HEK293T (cell line): ENCODE results near the gene TFEB.

ENCODE experiments used
- CTCF ChIA-PET: fragments of 350-600 bp; formaldehyde crosslinking; extraction: SDS; loops from one replicate; lab custom pipeline; 2021; ENCODE audit warnings: antibody characterized with exemption, inconsistent platforms; lab: Yijun Ruan, JAX
- POLR2A ChIA-PET: fragments of 350-600 bp; formaldehyde crosslinking; extraction: SDS; loops from one replicate; lab custom pipeline; 2020; ENCODE audit warnings: antibody characterized with exemption, inconsistent platforms; lab: Yijun Ruan, JAX
- DNase-seq: peaks from one replicate; pipeline ENCODE4 v3.0.0; 2012; ENCODE audit warnings: mixed read lengths; ENCODE audit errors: extremely low spot score
- ARNT ChIP-seq: fragments of 450-650 bp; IDR thresholded peaks from 2 replicates; pipeline ENCODE4 v1.6.1; 2017; ENCODE audit warnings: mild to moderate bottlenecking
- BHLHE40 ChIP-seq: fragments of 450-650 bp; IDR thresholded peaks from 2 replicates; pipeline ENCODE4 v1.6.1; 2016; ENCODE audit warnings: mild to moderate bottlenecking, moderate library complexity, borderline replicate concordance
- CTBP1 ChIP-seq: fragments of 450-650 bp; IDR thresholded peaks from 2 replicates; pipeline ENCODE4 v1.6.1; 2016; ENCODE audit warnings: borderline replicate concordance
- ELF4 ChIP-seq: fragments of 450-650 bp; IDR thresholded peaks from 2 replicates; pipeline ENCODE4 v1.6.1; 2017; ENCODE audit warnings: antibody characterized with exemption
- FOXA1 ChIP-seq: fragments of 450-650 bp; IDR thresholded peaks from 2 replicates; pipeline ENCODE4 v1.6.1; 2016; ENCODE audit warnings: mild to moderate bottlenecking
- FOXK2 ChIP-seq: fragments of 450-650 bp; IDR thresholded peaks from 2 replicates; pipeline ENCODE4 v1.6.1; 2016; ENCODE audit warnings: mild to moderate bottlenecking
- FOXM1 ChIP-seq: fragments of 450-650 bp; IDR thresholded peaks from 2 replicates; pipeline ENCODE4 v1.6.1; 2017; ENCODE audit warnings: mild to moderate bottlenecking, borderline replicate concordance
- HDGF ChIP-seq: fragments of 450-650 bp; IDR thresholded peaks from 2 replicates; pipeline ENCODE4 v1.6.1; 2017; ENCODE audit warnings: antibody characterized with exemption, borderline replicate concordance
- L3MBTL2 ChIP-seq: fragments of 450-650 bp; conservative IDR thresholded peaks from 2 replicates; pipeline ENCODE4 v1.6.1; 2016; ENCODE audit warnings: mild to moderate bottlenecking
- LEF1 ChIP-seq: fragments of 450-650 bp; IDR thresholded peaks from 2 replicates; pipeline ENCODE4 v1.6.1; 2017; ENCODE audit warnings: mild to moderate bottlenecking, borderline replicate concordance
- NFRKB ChIP-seq: fragments of 450-650 bp; IDR thresholded peaks from 2 replicates; pipeline ENCODE4 v1.6.1; 2016; ENCODE audit warnings: mild to moderate bottlenecking, moderate library complexity
- SP1 ChIP-seq: fragments of 450-650 bp; IDR thresholded peaks from 2 replicates; pipeline ENCODE4 v1.6.1; 2017
- SUZ12 ChIP-seq: fragments of 450-650 bp; IDR thresholded peaks from 2 replicates; pipeline ENCODE4 v1.6.1; 2016; ENCODE audit warnings: mild to moderate bottlenecking
- TARDBP ChIP-seq: fragments of 450-650 bp; IDR thresholded peaks from 2 replicates; pipeline ENCODE4 v1.6.1; 2016
- ZNF384 ChIP-seq: fragments of 450-650 bp; IDR thresholded peaks from 2 replicates; pipeline ENCODE4 v1.6.1; 2016
- TF ChIP-seq, protein P1 (sequence below): fragments of 450-650 bp; IDR thresholded peaks from 2 replicates; pipeline ENCODE4 v1.6.1; 2016

Gene TFEB

DNA sequence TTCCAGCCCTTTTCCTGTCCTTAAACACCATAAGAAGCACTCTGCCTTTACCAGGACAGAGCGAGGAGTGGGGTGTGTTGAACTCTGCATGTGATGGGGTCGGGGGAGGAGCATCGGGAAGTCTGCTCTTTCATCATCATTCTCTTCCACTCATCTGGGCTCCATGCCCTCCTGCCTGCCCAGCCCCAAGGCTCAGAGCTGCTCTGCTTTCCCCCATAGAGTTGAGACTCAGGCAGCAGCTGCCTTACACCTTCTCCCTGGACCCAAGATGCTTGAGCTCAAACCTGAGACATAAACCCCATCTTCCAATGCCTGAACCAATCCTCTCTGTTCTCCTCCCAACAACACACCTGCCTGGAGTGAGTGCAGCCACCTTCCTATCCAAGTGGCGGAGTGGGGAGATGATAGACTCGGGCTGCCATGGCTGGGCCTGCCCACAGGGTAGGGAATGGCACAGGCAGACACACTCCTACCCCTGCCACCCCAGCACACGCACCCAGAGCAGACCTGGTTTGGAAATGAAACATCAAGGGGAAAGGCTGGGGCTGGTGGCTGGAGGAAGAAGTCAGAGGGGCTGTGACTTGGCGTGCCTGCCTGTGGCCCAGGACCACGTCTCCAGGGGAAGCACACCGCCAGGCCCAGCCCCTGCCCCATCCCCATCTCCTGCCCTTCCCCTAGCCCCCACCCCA lies 28.4 kb downstream of the TFEB start:
- POLR2A ChIA-PET: no interaction called here
- no peak for DNase-seq
- TF ChIP-seq FOXM1 (no peak), ZNF384 (no peak), BHLHE40 (no peak), HDGF (no peak), FOXK2 (no peak)
- CTCF ChIA-PET: interaction anchor here (0.7 to 1.9 kb wide), 5 partner anchors 9 to 69 kb away, joined by 3 to 7 read pairs (median 3); no protein-coding TSS in a partner anchor

DNA sequence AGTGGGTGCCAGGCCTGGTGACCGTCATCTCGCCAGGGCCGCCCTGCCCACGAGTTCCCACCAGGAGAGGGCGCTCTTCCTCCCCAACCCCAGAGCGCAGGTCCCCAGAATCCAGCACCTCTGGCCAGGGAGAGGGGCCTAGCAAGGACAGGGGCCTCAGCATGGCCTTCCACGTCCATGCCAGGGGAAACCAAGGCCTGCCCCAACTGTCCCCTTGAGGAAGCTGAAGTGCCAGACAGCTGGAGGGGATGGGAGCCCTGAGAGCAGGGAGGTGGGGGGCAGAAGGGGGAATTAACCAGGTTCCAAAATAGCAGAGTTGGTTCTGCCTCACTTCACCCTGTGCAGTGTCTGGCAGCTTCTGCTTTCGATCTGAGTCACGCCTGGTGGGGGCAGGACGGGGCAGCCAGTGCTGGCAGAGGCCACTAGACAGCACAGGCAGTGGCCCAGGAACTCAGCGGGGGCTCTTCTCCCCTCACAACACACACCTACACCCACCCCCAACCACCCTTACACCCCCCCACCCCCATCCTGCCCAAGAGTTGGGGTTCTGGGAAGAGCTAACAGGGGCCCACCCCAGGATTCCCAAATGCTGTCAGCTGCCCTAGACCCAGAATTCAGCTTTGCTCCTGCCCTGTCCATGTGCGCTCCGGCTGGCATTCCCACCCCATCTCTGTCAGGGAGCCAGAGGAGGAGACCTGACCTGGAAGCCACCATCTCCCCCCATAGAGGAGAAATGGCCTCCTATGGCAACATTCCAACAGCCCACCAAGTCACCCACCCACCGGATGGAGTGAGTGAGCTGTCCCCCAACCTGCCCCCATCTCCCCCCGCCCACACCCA lies 29.2 kb downstream of the TFEB start:
- ChIA-PET CTCF (interaction anchor here (0.9 to 2.1 kb wide), 13 partner anchors 8 to 81 kb away, joined by 3 to 11 read pairs (median 4); partner anchors contain the start of gene TOMM6), POLR2A (interaction anchor here (1.0 kb wide), 1 partner anchor 28 kb away, joined by 4 read pairs; no protein-coding TSS in a partner anchor)
- TF ChIP-seq ARNT (no peak), LEF1 (no peak), SUZ12 (no peak), FOXA1 (no peak), NFRKB (no peak), ZNF384 (no peak), TARDBP (no peak), L3MBTL2 (no peak), CTBP1 (no peak), FOXM1 (no peak), FOXK2 (no peak), ELF4 (no peak), HDGF (no peak), BHLHE40 (no peak), SP1 (no peak)
- TF ChIP-seq, protein P1, sequence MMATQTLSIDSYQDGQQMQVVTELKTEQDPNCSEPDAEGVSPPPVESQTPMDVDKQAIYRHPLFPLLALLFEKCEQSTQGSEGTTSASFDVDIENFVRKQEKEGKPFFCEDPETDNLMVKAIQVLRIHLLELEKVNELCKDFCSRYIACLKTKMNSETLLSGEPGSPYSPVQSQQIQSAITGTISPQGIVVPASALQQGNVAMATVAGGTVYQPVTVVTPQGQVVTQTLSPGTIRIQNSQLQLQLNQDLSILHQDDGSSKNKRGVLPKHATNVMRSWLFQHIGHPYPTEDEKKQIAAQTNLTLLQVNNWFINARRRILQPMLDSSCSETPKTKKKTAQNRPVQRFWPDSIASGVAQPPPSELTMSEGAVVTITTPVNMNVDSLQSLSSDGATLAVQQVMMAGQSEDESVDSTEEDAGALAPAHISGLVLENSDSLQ: no peak
- peak; percentile 85 for DNase-seq

DNA sequence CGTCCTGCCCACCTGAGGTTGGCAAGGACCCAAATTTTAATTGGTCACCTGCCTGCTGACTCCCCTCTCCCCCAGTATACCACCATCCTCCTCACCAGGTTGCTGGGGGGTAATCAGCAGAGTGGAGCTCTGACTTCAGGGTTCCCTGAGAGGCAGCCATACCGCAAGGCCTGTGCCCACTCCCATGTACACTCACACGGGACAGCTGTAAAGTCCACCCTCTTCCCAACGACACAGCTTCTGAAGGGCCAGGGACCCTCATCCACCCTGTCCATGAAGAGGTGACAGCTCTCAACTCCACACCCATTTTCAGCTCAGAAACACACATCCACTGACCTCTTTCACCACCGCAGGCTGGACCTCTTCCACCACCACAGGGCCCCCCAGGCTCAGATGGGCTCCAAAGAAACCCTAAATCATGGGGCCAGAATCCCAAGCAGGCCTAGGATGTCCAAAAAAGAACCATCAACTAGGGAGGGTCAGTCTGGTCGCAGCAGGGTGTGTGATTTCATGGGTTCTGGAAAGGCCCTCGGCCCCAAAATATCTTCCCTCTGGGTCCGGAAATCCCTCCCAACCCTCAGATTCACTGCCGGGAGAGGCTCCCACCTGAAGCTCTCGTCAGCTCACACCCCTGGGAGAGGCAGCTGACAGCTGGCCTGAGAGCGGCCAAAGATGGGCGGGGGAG lies 30.0 kb downstream of the TFEB start:
- POLR2A ChIA-PET: interaction anchor here (1.0 kb wide), 1 partner anchor 28 kb away, joined by 4 read pairs; no protein-coding TSS in a partner anchor
- CTCF ChIA-PET: interaction anchor here (0.7 to 2.1 kb wide), 19 partner anchors 9 to 522 kb away, joined by 3 to 11 read pairs (median 4); partner anchors contain the start of genes BYSL, MED20 and TOMM6
- TF ChIP-seq LEF1: no peak
- no peak for TF ChIP-seq BHLHE40
- no peak for TF ChIP-seq FOXM1
- no peak for TF ChIP-seq L3MBTL2
- TF ChIP-seq SP1: no peak
- TF ChIP-seq ELF4: no peak
- no peak for TF ChIP-seq SUZ12
- TF ChIP-seq ZNF384: no peak
- TF ChIP-seq FOXK2: no peak
- DNase-seq: no peak

DNA sequence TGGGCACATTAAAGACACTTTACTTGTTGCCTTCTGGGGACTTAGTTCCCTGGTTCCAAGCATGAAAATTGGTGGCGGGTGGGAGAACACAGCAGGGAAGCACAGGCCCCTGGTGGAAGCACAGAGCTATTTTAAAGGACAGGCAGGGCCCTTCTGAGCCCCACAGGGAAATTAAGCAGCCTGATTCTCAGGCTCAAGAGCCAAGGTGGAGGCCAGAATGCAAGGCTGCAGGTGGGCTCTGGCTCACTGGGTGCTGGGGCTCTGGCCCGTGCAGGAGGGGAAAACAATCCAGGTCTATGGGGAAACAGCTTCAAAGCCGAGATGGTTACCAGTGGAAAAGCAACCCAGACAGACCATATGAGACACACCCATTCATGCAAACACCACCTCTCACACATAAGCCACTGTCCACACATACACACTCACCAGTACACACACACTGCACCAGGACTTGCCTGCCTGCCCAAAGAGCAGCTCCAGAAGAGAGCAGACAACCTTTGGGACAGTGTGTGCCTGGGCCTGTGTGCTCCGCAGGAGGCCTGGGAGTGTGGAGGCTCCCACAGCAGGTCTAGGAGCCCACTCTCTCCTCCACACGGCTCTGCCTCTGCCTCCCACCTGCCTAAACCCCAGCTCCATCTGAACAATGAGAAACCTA lies 30.6 kb downstream of the TFEB start:
- POLR2A ChIA-PET: interaction anchor here (1.0 kb wide), 1 partner anchor 29 kb away, joined by 4 read pairs; no protein-coding TSS in a partner anchor
- TF ChIP-seq, protein P1: no peak
- TF ChIP-seq FOXM1: no peak
- TF ChIP-seq FOXK2: no peak
- no peak for TF ChIP-seq FOXA1
- TF ChIP-seq CTBP1: no peak
- CTCF ChIA-PET: interaction anchor here (0.7 to 2.1 kb wide), 16 partner anchors 10 to 522 kb away, joined by 3 to 11 read pairs (median 4); partner anchors contain the start of genes BYSL, MED20 and TOMM6
- no peak for DNase-seq

DNA sequence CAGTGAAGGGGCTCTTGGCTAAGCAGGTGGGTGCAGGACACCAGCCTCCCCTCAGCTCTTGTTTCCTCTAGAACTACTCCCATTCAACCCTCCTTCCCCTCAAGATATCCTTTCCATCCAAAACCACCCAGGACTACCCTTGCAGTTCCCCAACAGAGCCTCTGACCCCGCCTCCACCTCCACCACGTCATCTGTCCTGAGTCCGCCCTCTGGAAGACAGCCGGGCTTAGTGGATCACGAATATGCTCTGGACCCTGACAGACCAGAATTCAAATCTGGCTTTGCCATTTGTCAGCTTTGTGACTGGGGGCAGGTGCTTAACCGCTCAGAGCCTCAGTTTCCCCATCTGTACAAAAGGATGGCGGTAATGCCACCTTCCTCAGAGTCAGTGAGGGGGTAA lies 31.4 kb downstream of the TFEB start:
- POLR2A ChIA-PET: no interaction called here
- TF ChIP-seq HDGF (no peak), ZNF384 (no peak), SUZ12 (no peak), FOXM1 (no peak), L3MBTL2 (no peak), ARNT (no peak), ELF4 (no peak), SP1 (no peak), BHLHE40 (no peak), FOXK2 (no peak), FOXA1 (no peak), LEF1 (no peak), NFRKB (no peak), TARDBP (no peak), CTBP1 (no peak)
- TF ChIP-seq, protein P1: no peak
- no peak for DNase-seq
- CTCF ChIA-PET: interaction anchor here (0.9 to 1.7 kb wide), 6 partner anchors 13 to 77 kb away, joined by 3 to 6 read pairs (median 4); no protein-coding TSS in a partner anchor
